ENCODE data around the gene BMPR2. TPM values are rescaled to one million over a fixed set of nuclear protein-coding genes. Genes with fewer than 3 reads are reported as not detected.

Gene BMPR2
- total RNA-seq, 1 donor: 44.2 TPM

DNA sequence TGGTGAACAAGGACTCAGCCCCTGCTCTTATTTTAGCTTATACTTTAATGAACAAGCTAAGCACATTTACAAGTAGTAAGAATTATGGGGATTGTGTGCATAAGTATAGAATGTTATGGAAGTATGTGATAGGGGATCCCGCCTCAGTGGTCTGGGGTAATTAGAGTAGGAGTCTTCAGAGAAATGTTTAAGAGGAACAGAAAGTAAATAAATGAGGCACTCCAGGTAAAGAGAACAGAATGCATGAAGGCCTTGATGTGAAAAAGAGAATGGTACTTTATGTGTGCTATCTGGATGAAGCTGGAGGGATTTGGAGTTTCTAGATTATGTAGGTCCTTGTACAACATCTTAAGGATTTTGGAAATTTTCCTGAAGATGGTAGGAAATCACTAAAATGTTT, 76.6 kb downstream of the BMPR2 start:
- H3K4me1 ChIP-seq (ENCODE audit: insufficient read depth, low read length): no peaks in the 10 kb centered on the region
- H4K20me1 ChIP-seq (ENCODE audit: insufficient read depth, low read length): peaks cover 20% of the 10 kb centered on the region
- no peaks in the 10 kb centered on the region for H3K9me3 ChIP-seq (ENCODE audit: low read depth, low read length)
- DNase-seq (ENCODE audit: insufficient read length, low spot score, missing footprints): no peak
- H3K36me3 ChIP-seq (ENCODE audit: insufficient read depth, low read length): no peaks in the 10 kb centered on the region
- TF ChIP-seq CTCF (IDR thresholded peaks at IDR 0.05; ENCODE audit: extremely low read depth, low read depth, low read length): no peak
- no peak overlapping the region for H2AFZ ChIP-seq (ENCODE audit: low read length)
- H3K27ac ChIP-seq (ENCODE audit: low read depth, low read length): no peak overlapping the region
- H3K4me3 ChIP-seq (ENCODE audit: insufficient read depth, low read length): no peak overlapping the region
- H3K27me3 ChIP-seq (ENCODE audit: insufficient read depth, low read length): no peaks in the 10 kb centered on the region
- no peak overlapping the region for H3K4me2 ChIP-seq (ENCODE audit: insufficient read depth, low read length)
- peaks cover 49% of the 10 kb centered on the region for H3K79me2 ChIP-seq (ENCODE audit: insufficient read depth, low read length)

- no peak for DNase-seq (ENCODE audit: insufficient read length, low spot score, missing footprints)
- no peak overlapping the region for H3K4me3 ChIP-seq (ENCODE audit: insufficient read depth, low read length)
- TF ChIP-seq CTCF (IDR thresholded peaks at IDR 0.05; ENCODE audit: extremely low read depth, low read depth, low read length): no peak
- no peaks in the 10 kb centered on the region for H3K36me3 ChIP-seq (ENCODE audit: insufficient read depth, low read length)
- H3K9me3 ChIP-seq (ENCODE audit: low read depth, low read length): no peaks in the 10 kb centered on the region
- H3K27me3 ChIP-seq (ENCODE audit: insufficient read depth, low read length): no peaks in the 10 kb centered on the region
- peaks cover 47% of the 10 kb centered on the region for H3K79me2 ChIP-seq (ENCODE audit: insufficient read depth, low read length)
- no peak overlapping the region for H2AFZ ChIP-seq (ENCODE audit: low read length)
- H3K27ac ChIP-seq (ENCODE audit: low read depth, low read length): no peak overlapping the region
- H4K20me1 ChIP-seq (ENCODE audit: insufficient read depth, low read length): peaks cover 25% of the 10 kb centered on the region
- H3K4me2 ChIP-seq (ENCODE audit: insufficient read depth, low read length): no peak overlapping the region
- no peaks in the 10 kb centered on the region for H3K4me1 ChIP-seq (ENCODE audit: insufficient read depth, low read length)
Measured at GRCh38 chr2:202454536-202454935, 78.4 kb downstream of the BMPR2 start.

- Histone ChIP-seq H2AFZ (ENCODE audit: low read length) (no peak overlapping the region), H3K4me1 (ENCODE audit: insufficient read depth, low read length) (no peaks in the 10 kb centered on the region), H3K27me3 (ENCODE audit: insufficient read depth, low read length) (no peaks in the 10 kb centered on the region), H3K79me2 (ENCODE audit: insufficient read depth, low read length) (peaks cover 45% of the 10 kb centered on the region), H3K36me3 (ENCODE audit: insufficient read depth, low read length) (no peaks in the 10 kb centered on the region), H3K9me3 (ENCODE audit: low read depth, low read length) (no peaks in the 10 kb centered on the region), H3K27ac (ENCODE audit: low read depth, low read length) (no peak overlapping the region), H4K20me1 (ENCODE audit: insufficient read depth, low read length) (peaks cover 23% of the 10 kb centered on the region), H3K4me2 (ENCODE audit: insufficient read depth, low read length) (no peak overlapping the region), H3K4me3 (ENCODE audit: insufficient read depth, low read length) (no peak overlapping the region)
- DNase-seq (ENCODE audit: insufficient read length, low spot score, missing footprints): no peak
- TF ChIP-seq CTCF (IDR thresholded peaks at IDR 0.05; ENCODE audit: extremely low read depth, low read depth, low read length): no peak
Measured at GRCh38 chr2:202455114-202455513, 79.0 kb downstream of the BMPR2 start.

- Histone ChIP-seq H3K4me1 (ENCODE audit: insufficient read depth, low read length) (no peaks in the 10 kb centered on the region), H3K9me3 (ENCODE audit: low read depth, low read length) (no peaks in the 10 kb centered on the region), H3K27me3 (ENCODE audit: insufficient read depth, low read length) (no peaks in the 10 kb centered on the region), H4K20me1 (ENCODE audit: insufficient read depth, low read length) (peaks cover 5% of the 10 kb centered on the region), H3K4me3 (ENCODE audit: insufficient read depth, low read length) (no peak overlapping the region), H3K36me3 (ENCODE audit: insufficient read depth, low read length) (no peaks in the 10 kb centered on the region), H3K4me2 (ENCODE audit: insufficient read depth, low read length) (no peak overlapping the region), H2AFZ (ENCODE audit: low read length) (no peak overlapping the region), H3K27ac (ENCODE audit: low read depth, low read length) (no peak overlapping the region), H3K79me2 (ENCODE audit: insufficient read depth, low read length) (peaks cover 35% of the 10 kb centered on the region)
- DNase-seq (ENCODE audit: insufficient read length, low spot score, missing footprints): no peak
- no peak for TF ChIP-seq CTCF (IDR thresholded peaks at IDR 0.05; ENCODE audit: extremely low read depth, low read depth, low read length)
Measured at GRCh38 chr2:202460119-202460518, 84.0 kb downstream of the BMPR2 start.

Measured in osteoblast (primary cell).